Transverse colon (tissue), 3 donors: ENCODE results near the gene ST3GAL4.

Experiments used
- CTCF ChIP-seq, 5 experiments: fragments of 200-600 bp in 3 of 5; fragments of 450-650 bp in 2 of 5; sonication (generic) in 3 of 5; IDR thresholded peaks; 1 replicate in 2 of 5; 2 replicates in 3 of 5; pipeline ENCODE4 v1.5.1; 2016 to 2017; ENCODE audit warnings: antibody characterized with exemption in 5 of 5, inconsistent platforms in 3 of 5, mild to moderate bottlenecking in 2 of 5, moderate library complexity in 1 of 5
- EP300 ChIP-seq: sonication (generic); formaldehyde crosslinking; IDR thresholded peaks from one replicate; pipeline ENCODE4 v1.6.1; 2017; ENCODE audit warnings: antibody characterized with exemption, low read depth
- POLR2A ChIP-seq: fragments of 450-650 bp; IDR thresholded peaks from one replicate; pipeline ENCODE4 v1.6.1; 2016; ENCODE audit warnings: antibody characterized with exemption, mild to moderate bottlenecking, moderate library complexity

GRCh38 chr11:126352934-126353801 is 2.3 kb upstream of the ST3GAL4 start:
- no peak for TF ChIP-seq EP300
- TF ChIP-seq CTCF (IDR thresholded peaks at IDR 0.05): no peak
- TF ChIP-seq POLR2A: no peak
